ENCODE results near the gene BTD.

The BTD gene

GRCh38 chr3:15638891-15639262, 37.3 kb downstream of the BTD start:
- Histone ChIP-seq H3K36me3 (ENCODE audit: control insufficient read depth, low read depth, low read length) (no peaks in the 10 kb centered on the region), H3K9ac (ENCODE audit: low read length) (no peak overlapping the region), H3K4me3 (ENCODE audit: low read length) (no peak overlapping the region), H3K9me3 (ENCODE audit: control insufficient read depth, low read depth, low read length) (no peaks in the 10 kb centered on the region), H3K4me1 (ENCODE audit: control insufficient read depth, low read depth, low read length) (peaks cover 23% of the 10 kb centered on the region), H3K27ac (ENCODE audit: low read length) (no peak overlapping the region), H3K27me3 (ENCODE audit: control insufficient read depth, insufficient read depth, low read length) (no peaks in the 10 kb centered on the region)

- Histone ChIP-seq H3K4me3 (ENCODE audit: low read length) (no peak overlapping the region), H3K9me3 (ENCODE audit: control insufficient read depth, low read depth, low read length) (no peaks in the 10 kb centered on the region), H3K27ac (ENCODE audit: low read length) (no peak overlapping the region), H3K36me3 (ENCODE audit: control insufficient read depth, low read depth, low read length) (no peaks in the 10 kb centered on the region), H3K9ac (ENCODE audit: low read length) (no peak overlapping the region), H3K27me3 (ENCODE audit: control insufficient read depth, insufficient read depth, low read length) (no peaks in the 10 kb centered on the region), H3K4me1 (ENCODE audit: control insufficient read depth, low read depth, low read length) (no peaks in the 10 kb centered on the region)
Measured at GRCh38 chr3:15645246-15645645, 43.7 kb downstream of the BTD start.

DNA sequence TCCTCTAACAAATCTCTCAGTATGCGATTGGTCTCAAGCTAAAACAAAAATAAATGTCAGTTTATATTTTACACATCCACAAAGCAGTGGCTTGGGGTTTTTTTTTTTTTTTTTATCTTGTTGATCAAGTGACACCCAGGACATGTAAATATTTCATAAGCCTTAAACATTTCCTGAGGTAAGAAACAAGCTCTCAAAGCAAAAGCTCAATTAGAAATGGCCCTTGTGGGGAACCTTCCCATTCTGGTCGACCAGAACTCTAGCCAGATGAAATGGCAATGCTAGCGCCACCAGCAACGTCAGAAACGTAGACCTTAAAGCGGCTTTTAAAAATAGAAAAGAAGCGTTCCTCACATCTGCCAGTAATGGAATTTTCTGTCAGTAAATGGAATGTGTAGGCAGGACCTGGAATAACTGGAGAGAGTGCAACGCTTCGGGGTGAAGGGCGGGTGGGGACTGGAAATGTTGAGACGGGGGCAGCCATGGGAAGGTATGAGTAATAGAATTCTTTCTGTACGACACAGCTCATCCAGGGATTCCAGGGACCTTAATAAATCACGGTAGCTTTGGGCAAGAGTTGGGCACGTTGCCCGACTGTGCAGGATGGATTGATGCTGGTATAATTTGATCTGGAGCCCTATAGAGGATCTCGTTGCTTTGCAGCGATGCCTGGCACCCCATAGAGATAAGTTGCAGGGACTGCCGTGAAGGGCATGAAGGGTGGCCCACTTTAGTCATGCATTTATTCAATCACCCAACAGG, 44.4 kb downstream of the BTD start:
- no peak overlapping the region for H3K9ac ChIP-seq (ENCODE audit: low read length)
- no peaks in the 10 kb centered on the region for H3K36me3 ChIP-seq (ENCODE audit: control insufficient read depth, low read depth, low read length)
- H3K27me3 ChIP-seq (ENCODE audit: control insufficient read depth, insufficient read depth, low read length), result no peaks in the 10 kb centered on the region
- no peaks in the 10 kb centered on the region for H3K4me1 ChIP-seq (ENCODE audit: control insufficient read depth, low read depth, low read length)
- no peak overlapping the region for H3K27ac ChIP-seq (ENCODE audit: low read length)
- no peak overlapping the region for H3K4me3 ChIP-seq (ENCODE audit: low read length)
- no peaks in the 10 kb centered on the region for H3K9me3 ChIP-seq (ENCODE audit: control insufficient read depth, low read depth, low read length)

- Histone ChIP-seq H3K27me3 (ENCODE audit: control insufficient read depth, insufficient read depth, low read length) (no peaks in the 10 kb centered on the region), H3K36me3 (ENCODE audit: control insufficient read depth, low read depth, low read length) (no peaks in the 10 kb centered on the region), H3K4me3 (ENCODE audit: low read length) (no peak overlapping the region), H3K9ac (ENCODE audit: low read length) (no peak overlapping the region), H3K9me3 (ENCODE audit: control insufficient read depth, low read depth, low read length) (no peaks in the 10 kb centered on the region), H3K4me1 (ENCODE audit: control insufficient read depth, low read depth, low read length) (no peaks in the 10 kb centered on the region), H3K27ac (ENCODE audit: low read length) (no peak overlapping the region)
Measured at GRCh38 chr3:15646851-15647511, 45.4 kb downstream of the BTD start.

GRCh38 chr3:15647611-15648167, 46.1 kb downstream of the BTD start:
- H3K9me3 ChIP-seq (ENCODE audit: control insufficient read depth, low read depth, low read length), result no peaks in the 10 kb centered on the region
- no peaks in the 10 kb centered on the region for H3K36me3 ChIP-seq (ENCODE audit: control insufficient read depth, low read depth, low read length)
- no peak overlapping the region for H3K4me3 ChIP-seq (ENCODE audit: low read length)
- H3K4me1 ChIP-seq (ENCODE audit: control insufficient read depth, low read depth, low read length), result no peaks in the 10 kb centered on the region
- no peak overlapping the region for H3K9ac ChIP-seq (ENCODE audit: low read length)
- no peaks in the 10 kb centered on the region for H3K27me3 ChIP-seq (ENCODE audit: control insufficient read depth, insufficient read depth, low read length)
- H3K27ac ChIP-seq (ENCODE audit: low read length), result no peak overlapping the region

DNA sequence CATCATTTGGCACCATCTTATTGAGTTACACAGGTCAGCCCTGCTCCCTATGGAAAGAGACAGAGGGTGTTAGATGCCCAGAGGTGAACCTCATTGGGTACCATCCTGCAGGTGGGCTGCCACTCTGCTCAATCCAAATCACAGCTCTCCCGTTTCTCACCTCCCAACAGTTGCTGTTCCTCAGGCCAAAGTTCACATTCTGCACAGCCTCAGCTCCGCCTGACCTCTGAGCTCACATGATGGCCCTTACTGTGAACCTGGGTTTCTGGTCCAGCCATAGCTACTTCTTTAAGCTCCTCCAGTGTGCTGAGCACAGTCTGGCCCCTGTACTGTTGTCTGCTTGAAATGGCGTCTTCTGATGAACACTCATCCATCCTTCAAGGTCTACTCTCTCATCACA, 47.8 kb downstream of the BTD start:
- Histone ChIP-seq H3K4me1 (ENCODE audit: control insufficient read depth, low read depth, low read length) (no peaks in the 10 kb centered on the region), H3K9ac (ENCODE audit: low read length) (no peak overlapping the region), H3K27ac (ENCODE audit: low read length) (no peak overlapping the region), H3K9me3 (ENCODE audit: control insufficient read depth, low read depth, low read length) (no peaks in the 10 kb centered on the region), H3K27me3 (ENCODE audit: control insufficient read depth, insufficient read depth, low read length) (no peaks in the 10 kb centered on the region), H3K36me3 (ENCODE audit: control insufficient read depth, low read depth, low read length) (no peaks in the 10 kb centered on the region), H3K4me3 (ENCODE audit: low read length) (no peak overlapping the region)

DNA sequence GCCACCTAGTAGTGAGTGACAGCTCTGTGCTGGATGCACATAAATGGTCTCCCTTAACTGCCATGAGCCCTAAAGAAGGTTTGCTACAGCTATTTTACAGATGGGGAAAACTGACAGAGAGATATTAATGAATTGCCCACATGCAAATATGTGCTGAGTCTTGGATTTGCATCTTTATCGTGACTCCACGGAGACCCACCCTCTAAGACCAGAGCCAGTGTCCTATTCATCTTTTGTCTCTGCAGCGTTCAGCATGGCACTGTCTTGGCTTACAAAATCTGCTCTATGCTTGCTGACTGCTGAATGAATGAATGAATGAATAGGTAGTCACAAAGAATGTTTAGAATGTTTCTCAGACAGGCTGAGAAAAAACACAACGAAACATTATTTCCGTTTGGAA, 48.3 kb downstream of the BTD start:
- Histone ChIP-seq H3K9ac (ENCODE audit: low read length) (no peak overlapping the region), H3K27ac (ENCODE audit: low read length) (no peak overlapping the region), H3K36me3 (ENCODE audit: control insufficient read depth, low read depth, low read length) (no peaks in the 10 kb centered on the region), H3K4me1 (ENCODE audit: control insufficient read depth, low read depth, low read length) (no peaks in the 10 kb centered on the region), H3K4me3 (ENCODE audit: low read length) (no peak overlapping the region), H3K9me3 (ENCODE audit: control insufficient read depth, low read depth, low read length) (no peaks in the 10 kb centered on the region), H3K27me3 (ENCODE audit: control insufficient read depth, insufficient read depth, low read length) (no peaks in the 10 kb centered on the region)

DNA sequence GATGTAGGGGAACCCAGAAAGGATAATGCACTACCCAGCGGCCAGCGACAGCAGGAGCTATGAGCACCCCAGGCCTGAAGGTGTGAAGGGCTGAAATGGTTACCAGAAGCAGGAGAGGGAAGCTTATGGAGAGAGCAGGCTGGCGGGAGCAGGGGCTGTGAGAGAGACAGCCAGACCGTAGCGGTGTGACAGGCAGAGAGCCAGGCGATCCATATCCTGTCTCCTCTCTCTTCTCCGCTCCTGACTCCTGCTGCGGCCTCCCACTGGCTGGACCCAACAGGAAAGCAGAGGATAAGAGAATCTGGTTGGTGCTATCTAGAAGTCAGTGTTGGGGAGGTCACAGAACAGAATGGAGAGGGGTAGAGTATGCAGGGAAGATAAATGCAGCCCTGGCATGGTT, 49.9 kb downstream of the BTD start:
- no peak overlapping the region for H3K27ac ChIP-seq (ENCODE audit: low read length)
- H3K36me3 ChIP-seq (ENCODE audit: control insufficient read depth, low read depth, low read length), result no peaks in the 10 kb centered on the region
- H3K27me3 ChIP-seq (ENCODE audit: control insufficient read depth, insufficient read depth, low read length), result no peaks in the 10 kb centered on the region
- no peaks in the 10 kb centered on the region for H3K4me1 ChIP-seq (ENCODE audit: control insufficient read depth, low read depth, low read length)
- peaks cover 4% of the 10 kb centered on the region for H3K9me3 ChIP-seq (ENCODE audit: control insufficient read depth, low read depth, low read length)
- no peak overlapping the region for H3K9ac ChIP-seq (ENCODE audit: low read length)
- no peak overlapping the region for H3K4me3 ChIP-seq (ENCODE audit: low read length)

- H3K9ac ChIP-seq (ENCODE audit: low read length), result no peak overlapping the region
- no peaks in the 10 kb centered on the region for H3K27me3 ChIP-seq (ENCODE audit: control insufficient read depth, insufficient read depth, low read length)
- peaks cover 12% of the 10 kb centered on the region for H3K9me3 ChIP-seq (ENCODE audit: control insufficient read depth, low read depth, low read length)
- no peaks in the 10 kb centered on the region for H3K36me3 ChIP-seq (ENCODE audit: control insufficient read depth, low read depth, low read length)
- H3K4me3 ChIP-seq (ENCODE audit: low read length), result no peak overlapping the region
- no peaks in the 10 kb centered on the region for H3K4me1 ChIP-seq (ENCODE audit: control insufficient read depth, low read depth, low read length)
- H3K27ac ChIP-seq (ENCODE audit: low read length), result no peak overlapping the region
Measured at GRCh38 chr3:15653321-15653720, 51.8 kb downstream of the BTD start.

GRCh38 chr3:15654127-15654526, 52.6 kb downstream of the BTD start:
- H3K4me3 ChIP-seq (ENCODE audit: low read length), result no peak overlapping the region
- no peaks in the 10 kb centered on the region for H3K36me3 ChIP-seq (ENCODE audit: control insufficient read depth, low read depth, low read length)
- no peaks in the 10 kb centered on the region for H3K27me3 ChIP-seq (ENCODE audit: control insufficient read depth, insufficient read depth, low read length)
- H3K27ac ChIP-seq (ENCODE audit: low read length), result no peak overlapping the region
- H3K9me3 ChIP-seq (ENCODE audit: control insufficient read depth, low read depth, low read length), result peaks cover 12% of the 10 kb centered on the region
- H3K9ac ChIP-seq (ENCODE audit: low read length), result no peak overlapping the region
- H3K4me1 ChIP-seq (ENCODE audit: control insufficient read depth, low read depth, low read length), result no peaks in the 10 kb centered on the region

- Histone ChIP-seq H3K36me3 (ENCODE audit: control insufficient read depth, low read depth, low read length) (no peaks in the 10 kb centered on the region), H3K4me3 (ENCODE audit: low read length) (no peak overlapping the region), H3K4me1 (ENCODE audit: control insufficient read depth, low read depth, low read length) (no peaks in the 10 kb centered on the region), H3K27ac (ENCODE audit: low read length) (no peak overlapping the region), H3K9ac (ENCODE audit: low read length) (no peak overlapping the region), H3K27me3 (ENCODE audit: control insufficient read depth, insufficient read depth, low read length) (no peaks in the 10 kb centered on the region), H3K9me3 (ENCODE audit: control insufficient read depth, low read depth, low read length) (peaks cover 12% of the 10 kb centered on the region)
Measured at GRCh38 chr3:15654891-15655290, 53.3 kb downstream of the BTD start.

- Histone ChIP-seq H3K27me3 (ENCODE audit: control insufficient read depth, insufficient read depth, low read length) (no peaks in the 10 kb centered on the region), H3K9me3 (ENCODE audit: control insufficient read depth, low read depth, low read length) (peaks cover 12% of the 10 kb centered on the region), H3K27ac (ENCODE audit: low read length) (no peak overlapping the region), H3K9ac (ENCODE audit: low read length) (no peak overlapping the region), H3K4me3 (ENCODE audit: low read length) (no peak overlapping the region), H3K4me1 (ENCODE audit: control insufficient read depth, low read depth, low read length) (no peaks in the 10 kb centered on the region), H3K36me3 (ENCODE audit: control insufficient read depth, low read depth, low read length) (no peaks in the 10 kb centered on the region)
Measured at GRCh38 chr3:15656342-15656741, 54.8 kb downstream of the BTD start.
